HG03521 (cell line): Measurements from ENCODE around the gene CCDC12.

ENCODE experiments used
- ATAC-seq: cut with Tn5 transposase; IDR thresholded peaks from one replicate; pipeline ENCODE4 v1.9.1; 2021; ENCODE audit warnings: mild to moderate bottlenecking, moderate library complexity; ENCODE audit not compliant: unreplicated experiment

CCDC12 gene

DNA sequence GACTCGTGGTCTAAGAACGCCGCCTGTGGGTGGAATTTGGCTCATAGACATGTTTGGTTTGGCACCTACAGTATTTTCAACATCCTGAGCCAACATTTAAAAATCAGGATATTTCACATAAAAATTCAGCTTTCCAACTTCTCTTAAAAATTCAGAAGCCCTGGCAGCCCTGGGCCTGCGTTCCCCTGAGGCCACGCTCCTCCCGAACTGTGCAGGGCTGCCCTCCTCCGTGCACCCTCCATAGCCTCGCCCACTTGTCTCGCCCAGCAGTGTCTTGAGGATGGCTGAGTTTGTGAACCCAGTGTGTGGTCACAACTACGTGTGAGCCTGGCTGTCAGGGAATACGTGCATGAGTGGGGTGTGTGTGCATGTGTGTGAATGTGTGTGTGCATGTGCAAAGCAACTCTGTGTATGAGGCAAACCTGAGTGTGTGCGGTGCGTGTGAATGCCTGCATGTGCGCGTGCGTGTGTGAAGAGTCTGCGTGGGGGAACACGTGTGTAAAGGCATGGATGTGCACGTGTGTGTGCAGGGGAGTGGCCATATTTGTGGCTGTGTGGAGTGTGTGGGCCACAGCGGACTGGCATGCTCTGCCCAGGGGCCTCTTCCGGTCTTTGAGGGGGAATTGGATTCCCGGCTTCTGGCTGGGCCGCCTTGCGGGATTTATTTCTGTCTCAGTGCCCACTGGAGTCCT is 68.1 kb downstream of the CCDC12 start:
- ATAC-seq = no peak

DNA sequence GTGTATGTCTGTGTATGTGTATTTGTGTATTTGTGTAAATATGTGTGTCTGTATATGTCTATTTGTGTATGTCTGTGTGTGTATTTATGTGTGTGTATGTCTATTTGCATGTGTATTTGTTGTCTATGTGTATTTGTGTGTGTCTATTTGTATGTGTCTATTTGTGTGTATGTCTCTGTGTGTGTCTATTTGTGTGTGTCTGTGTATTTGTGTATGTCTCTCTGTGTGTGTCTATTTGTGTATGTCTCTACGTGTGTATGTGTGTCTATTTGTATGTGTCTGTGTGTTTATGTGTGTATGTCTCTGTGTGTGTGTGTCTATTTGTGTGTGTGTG is 68.6 kb downstream of the CCDC12 start:
- no peak for ATAC-seq

DNA sequence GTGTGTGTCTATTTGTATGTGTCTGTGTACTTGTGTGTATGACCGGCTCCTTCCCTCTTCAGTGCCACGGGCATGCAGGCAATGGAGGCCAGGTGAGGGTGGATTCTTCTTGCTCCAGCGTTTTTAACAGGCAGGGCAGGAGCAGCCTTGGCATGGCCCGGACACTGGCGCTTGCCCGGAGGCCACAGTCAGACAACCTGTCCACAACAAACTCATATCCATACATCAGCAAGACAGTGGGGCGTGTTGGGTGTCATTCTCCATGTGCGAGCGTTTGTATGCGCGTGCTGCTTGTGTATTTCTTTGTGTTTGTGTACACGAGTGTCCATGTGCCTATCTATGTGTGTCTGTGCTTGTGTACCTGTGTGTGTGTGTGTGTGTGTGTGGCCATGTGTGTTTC is 69.3 kb downstream of the CCDC12 start:
- no peak for ATAC-seq

DNA sequence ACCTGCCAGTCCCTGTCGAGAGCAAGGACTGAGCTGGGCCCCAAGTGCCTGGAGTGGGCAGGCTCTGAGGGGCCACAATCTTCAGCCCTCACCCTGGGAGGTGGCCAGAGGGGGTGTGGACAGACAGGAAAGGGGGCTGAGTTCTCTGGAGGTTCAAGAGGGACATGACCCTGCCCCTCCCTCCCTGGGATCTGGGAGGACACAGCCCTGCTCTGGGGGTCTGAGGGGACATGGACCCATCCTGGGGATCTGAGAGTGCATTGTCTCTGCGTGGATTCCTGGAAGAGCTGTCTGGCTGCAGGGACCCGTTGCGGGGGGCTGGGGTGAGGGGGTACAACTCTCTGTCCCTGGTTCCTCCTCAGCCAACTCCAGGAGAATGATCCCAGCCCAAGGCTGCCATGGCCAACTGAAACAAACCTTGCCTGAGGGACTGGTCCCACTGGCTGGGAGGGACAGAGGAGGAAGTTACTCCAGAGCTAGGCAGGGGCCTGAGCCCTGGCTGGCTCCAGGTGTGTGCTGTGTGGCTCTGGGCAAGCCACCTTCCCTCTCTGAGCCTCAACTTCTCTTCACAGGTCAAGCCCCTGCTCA is 70.0 kb downstream of the CCDC12 start:
- ATAC-seq = no peak

DNA sequence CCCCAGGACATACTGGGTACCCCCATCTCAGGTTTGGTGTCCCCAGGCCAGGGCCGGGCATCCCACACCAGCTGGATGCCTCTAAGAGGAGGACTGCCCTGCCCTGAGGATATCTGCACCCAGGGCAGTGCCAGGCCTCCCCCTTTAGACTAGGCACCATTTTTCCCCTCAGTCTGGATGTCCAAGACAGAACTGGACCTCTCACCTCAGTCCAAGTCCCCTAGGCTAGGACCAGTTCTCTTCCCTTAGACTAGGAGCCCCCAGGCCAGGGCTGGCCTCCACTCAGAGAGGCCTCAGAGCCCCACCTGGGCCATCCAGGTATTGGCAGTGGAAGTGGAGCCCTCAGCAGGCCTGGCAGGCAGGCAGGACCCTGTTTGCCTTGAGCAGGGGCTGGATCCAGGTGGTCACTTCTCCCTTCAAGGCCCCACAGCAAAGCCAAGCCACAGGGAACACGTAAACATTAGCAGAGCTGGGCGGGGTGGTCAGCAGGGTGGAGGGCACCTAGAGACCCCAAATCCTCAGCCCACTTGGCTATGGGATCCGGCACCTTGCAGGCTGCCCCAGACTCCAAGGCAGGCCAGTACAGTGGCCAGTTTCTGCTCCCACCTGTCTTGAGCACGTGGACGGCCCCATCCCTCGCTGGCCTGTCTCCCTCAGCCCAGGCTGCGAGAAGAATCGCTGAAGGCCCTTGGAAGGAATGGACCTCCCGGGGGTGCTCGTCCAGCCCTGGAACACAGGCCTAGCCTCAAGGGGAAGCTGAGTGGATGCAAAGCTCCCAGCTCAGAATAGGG is 70.7 kb downstream of the CCDC12 start:
- ATAC-seq = no peak

DNA sequence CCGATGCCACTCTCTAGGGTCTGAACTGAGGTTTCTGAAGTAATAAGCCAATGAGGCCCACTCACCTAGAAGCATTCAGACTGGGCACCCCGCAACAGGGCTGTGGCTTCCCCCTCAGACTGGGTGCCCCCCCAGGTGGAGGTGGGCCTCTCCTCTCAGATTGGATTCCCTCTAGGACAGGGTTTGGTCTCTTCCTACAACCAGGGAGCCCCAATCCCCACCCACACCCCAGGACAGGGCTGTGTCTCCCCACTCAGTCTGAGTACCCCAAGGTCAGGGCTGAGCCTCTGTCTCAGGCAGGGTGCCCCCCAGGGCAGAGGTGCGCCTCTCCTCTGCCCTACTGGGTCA is 71.4 kb downstream of the CCDC12 start:
- no peak for ATAC-seq

DNA sequence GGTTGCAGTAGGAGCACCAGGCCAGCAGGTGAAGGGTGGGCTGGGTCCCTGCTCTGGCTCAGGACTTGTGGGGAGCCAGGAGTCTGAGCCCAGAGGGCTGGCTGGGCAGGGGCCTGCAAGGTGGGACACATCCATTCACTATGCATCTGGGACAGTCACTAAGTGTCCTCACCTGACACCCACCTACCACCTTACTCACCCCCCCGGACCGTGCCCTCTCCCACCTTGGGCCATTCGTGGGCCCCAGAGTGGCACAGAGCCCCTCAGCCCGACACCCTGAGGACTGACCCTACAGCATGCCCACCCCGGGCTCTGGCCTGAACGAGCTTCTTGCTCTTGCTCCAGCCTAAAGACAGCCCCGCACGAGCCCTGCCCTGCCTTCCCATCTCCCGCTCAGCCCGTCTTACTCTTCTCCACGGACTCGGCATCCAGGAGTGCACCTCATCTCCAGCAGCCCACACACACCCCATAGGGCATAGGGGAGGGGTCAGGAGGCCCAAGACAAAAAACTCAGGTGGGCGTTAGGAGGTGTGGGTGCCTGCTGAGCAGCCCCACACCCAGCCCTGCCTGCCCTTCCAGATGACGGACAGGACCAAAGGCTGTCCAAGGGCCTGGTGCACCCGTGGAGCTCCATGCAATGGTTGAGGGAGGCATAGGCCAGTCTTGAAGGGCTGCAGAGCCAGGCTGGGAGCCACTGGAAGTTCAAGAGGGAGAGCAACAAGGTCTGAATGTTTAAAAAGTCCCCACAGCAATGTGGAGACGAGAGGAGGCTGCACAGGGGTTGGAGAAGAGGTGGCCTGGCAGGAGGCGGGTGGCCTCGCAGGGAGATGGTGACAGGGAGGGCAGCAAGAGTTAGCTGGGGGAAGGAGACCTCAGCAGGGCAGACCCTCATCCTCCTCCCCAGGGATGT is 72.0 kb downstream of the CCDC12 start:
- no peak for ATAC-seq

DNA sequence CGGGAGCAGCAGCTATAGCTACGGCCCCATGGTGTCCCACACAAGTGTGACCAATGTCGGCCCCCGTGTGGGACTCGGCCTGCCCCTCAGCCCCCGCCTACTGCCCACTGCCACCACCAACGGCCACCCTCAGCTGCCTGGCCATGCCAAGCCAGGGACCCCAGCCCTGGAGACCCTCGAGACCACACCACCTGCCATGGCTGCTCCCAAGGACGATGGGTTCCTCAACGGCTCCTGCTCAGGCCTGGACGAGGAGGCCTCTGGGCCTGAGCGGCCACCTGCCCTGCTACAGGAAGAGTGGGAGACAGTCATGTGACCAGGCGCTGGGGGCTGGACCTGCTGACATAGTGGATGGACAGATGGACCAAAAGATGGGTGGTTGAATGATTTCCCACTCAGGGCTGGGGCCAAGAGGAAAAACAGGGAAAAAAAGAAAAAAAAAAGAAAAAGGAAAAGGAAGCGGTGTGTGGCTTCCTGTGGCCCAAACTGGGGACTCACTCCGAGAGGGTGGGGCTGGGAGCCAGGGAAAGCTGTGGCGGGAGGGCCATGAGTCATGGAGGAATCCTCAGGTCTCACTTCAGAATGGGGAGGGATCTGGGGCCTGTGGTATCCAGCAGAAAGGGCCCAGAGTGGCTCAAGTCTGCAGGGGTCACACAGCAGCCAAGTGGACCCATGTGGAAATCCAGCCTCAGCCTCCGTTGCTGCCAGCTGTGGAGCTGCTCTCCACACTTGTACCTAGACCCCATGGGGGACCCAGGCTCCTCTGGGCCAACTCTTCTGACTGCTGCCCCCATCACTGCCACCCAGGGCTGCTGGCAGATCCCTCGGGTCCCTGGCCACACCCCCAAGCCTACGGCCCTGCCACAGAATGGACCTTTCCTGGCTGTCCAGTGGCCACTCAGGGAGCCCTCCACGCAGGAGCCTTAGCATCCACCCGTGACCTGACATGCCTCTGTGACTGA is 72.9 kb downstream of the CCDC12 start:
- no peak for ATAC-seq

DNA sequence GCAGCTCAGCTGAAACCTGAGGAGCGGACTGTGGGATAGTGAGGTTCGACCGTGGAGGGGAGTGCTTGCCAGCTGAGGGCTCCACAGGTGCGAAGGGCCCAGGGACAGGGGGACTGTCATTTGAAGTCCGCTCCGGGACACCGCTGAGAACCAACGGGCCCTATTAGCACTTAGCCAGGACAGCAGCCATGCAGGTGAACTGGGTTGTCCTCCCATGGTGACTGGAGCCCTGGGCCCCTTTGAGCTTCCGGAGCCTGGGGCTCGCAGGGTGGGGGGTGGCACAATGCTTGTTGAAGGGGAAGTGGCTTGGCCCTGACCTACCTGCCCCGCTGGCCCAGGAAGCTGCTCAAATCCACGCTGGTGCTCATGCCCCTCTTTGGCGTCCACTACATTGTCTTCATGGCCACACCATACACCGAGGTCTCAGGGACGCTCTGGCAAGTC is 74.3 kb downstream of the CCDC12 start:
- ATAC-seq = no peak

DNA sequence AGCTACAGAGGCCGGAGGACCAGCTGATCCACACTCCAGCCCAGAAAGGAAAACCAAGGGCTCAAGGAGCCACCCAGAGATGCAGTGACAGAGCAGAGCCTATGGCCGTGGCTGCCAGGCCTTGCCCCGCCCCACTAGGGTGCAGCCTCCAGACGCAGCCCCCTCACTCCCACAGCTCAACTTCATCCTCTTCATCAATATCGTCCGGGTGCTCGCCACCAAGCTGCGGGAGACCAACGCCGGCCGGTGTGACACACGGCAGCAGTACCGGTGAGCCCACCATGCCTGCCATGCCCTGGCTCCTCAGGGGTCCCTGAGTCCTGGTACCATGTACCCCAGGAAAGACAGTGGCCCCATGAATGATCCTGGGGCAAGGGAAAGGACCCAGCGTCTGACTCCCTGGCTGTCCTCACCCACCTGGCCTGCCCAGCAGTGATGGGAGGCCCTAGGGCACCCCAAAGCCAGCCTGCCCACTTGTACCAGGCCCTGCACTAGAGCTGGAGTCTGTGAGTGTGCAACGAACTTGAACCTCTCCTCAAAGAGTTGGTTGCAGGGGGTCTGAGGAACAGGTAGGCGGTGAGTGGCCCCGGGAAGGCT is 74.9 kb downstream of the CCDC12 start:
- ATAC-seq = no peak

DNA sequence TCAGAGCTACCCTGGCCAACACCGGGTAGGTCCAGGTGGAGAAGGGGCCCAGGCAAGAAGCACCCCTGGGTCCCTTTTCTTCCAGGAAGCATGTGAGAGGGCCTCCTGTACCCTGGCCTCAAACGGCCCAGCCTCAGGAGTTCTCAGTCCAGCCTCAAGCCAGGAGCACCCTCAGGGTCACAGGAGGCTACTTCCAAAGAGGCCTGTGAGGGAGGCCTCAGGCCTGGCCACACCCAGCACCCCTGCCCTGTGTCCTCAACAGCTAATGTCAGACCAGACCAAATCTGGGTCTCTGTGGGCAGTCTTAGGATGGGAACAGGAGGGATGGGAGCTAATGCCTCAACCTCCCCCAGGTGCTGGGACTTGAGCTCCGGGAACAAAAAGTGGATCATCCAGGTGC is 75.5 kb downstream of the CCDC12 start:
- no peak for ATAC-seq

DNA sequence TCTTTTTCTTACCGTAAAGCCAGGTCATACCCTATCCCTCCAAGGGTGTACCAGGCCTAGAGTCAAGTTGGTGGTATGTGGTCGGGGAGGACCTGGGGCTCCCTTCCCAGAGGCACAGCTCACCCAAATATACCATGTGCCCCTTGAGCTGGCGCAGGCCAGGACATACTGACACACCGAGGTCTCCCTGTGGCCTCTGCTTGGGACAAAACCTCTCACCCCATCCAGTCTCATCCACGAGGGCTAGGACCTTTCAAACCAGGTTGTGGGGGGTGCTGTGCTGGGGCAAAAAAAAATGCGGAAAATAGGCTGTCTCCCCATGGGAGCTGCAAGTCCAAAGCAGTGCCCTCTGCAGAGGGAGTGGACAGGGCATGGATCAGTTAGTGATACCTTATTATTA is 76.2 kb downstream of the CCDC12 start:
- no peak for ATAC-seq

DNA sequence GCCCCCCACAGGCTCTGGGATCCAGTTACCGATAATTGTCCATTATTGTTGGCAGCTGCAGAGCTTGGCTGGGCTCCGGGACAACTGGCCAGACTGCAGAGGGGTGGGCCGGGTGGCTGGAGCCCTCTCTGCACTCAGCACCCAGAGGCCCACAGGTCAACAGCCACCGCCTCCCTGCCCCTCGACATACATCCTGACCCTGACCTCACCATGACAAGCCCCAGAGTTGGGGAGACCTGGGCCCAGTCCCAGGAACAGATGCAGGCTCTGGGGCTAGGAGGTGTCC is 76.6 kb downstream of the CCDC12 start:
- no peak for ATAC-seq

DNA sequence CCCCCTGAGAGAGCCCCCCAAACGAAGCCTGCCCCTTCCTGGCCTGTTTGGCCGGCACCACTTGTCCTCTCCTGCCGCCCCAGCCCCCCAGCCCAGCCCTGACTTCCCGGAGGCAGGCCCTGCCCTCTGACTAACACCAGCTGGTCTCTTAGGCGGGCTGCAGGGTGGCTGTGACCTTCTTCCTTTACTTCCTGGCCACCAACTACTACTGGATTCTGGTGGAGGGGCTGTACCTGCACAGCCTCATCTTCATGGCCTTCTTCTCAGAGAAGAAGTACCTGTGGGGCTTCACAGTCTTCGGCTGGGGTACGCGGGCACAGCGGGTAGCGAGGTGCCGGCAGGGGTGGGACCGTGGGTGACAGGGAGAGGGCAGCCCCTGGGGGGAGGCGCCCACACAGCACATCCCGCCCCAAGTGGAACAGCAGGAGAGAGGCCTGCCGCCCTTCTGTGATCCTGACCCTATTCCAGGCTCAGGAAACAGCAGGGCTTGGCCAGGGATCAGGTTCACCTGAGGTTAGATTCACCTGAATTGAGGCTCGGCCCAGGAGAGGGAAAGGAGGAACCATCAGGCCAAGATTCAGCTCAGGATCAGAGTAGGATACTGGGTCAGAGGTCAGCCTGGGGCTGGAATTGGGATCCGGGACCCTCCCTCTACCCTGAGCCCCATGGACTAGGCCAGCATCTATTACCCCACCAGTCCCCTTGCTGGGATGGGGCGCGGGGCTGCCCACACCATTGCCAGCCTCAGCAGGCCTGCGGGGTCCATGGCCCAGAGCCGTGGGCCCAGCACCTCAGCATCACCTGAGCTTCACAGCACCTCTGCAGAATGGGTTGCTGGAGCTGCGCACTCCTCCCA is 77.2 kb downstream of the CCDC12 start:
- no peak for ATAC-seq

DNA sequence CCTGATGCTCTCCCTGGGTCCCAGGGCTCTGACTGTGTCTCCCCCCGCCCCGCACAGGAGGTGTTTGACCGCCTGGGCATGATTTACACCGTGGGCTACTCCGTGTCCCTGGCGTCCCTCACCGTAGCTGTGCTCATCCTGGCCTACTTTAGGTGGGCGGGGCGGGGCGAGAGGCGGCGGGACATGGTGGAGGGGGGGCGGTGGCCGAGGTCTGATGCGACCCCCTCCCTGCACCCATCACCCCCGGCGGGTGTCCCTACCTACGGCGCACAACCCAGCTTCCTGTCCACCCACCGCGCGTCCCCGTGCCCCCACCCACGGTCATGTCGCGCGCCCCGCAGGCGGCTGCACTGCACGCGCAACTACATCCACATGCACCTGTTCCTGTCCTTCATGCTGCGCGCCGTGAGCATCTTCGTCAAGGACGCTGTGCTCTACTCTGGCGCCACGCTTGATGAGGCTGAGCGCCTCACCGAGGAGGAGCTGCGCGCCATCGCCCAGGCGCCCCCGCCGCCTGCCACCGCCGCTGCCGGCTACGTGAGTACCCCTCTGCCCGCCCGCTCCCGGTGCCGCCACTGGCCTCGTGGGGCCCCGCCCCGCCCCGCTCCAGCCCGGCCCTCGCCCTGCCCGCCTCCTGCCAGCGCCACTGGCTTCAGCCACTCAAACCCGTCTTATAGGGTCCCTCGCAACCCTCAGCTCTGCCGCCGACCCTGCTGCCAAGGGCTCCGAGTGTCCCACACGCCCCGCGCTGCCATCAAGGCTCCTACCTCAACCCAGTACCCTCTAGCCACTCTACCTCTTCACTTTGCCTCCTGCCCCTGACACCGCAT is 78.0 kb downstream of the CCDC12 start:
- ATAC-seq = no peak

DNA sequence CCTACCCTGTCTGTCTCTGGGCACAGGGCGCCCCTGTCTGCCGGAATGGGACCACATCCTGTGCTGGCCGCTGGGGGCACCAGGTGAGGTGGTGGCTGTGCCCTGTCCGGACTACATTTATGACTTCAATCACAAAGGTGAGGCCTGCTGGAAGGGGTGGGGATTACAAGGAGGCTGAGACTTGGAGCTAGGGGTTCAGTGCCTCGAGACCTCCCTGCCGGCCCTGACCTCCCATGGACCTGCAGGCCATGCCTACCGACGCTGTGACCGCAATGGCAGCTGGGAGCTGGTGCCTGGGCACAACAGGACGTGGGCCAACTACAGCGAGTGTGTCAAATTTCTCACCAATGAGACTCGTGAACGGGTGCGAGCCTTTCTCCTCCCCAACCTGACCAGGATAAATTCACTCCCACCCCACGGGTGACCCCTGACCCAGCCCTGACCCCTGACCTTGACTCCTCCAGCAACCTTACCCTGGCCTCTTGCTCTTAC is 78.7 kb downstream of the CCDC12 start:
- ATAC-seq = no peak

DNA sequence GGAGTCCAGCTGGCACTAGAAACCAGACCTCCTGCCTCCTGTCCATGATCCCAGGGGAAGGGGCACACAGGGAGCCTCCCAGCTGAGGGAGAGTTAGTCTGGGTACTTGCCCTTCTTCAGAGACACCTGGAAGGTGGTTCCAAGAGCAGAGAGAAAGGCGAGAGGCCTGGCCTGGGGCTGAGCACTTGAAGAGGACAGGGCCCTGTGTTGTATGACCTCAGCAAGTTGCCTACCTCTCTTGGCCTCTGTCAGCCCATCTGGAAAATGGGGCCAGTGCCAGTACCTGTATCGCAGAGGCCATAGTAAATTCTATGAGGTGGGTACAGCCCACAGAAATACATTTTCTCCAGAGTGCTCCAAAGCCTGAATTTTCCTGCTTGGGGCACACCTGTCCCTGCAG is 79.5 kb downstream of the CCDC12 start:
- ATAC-seq = no peak

DNA sequence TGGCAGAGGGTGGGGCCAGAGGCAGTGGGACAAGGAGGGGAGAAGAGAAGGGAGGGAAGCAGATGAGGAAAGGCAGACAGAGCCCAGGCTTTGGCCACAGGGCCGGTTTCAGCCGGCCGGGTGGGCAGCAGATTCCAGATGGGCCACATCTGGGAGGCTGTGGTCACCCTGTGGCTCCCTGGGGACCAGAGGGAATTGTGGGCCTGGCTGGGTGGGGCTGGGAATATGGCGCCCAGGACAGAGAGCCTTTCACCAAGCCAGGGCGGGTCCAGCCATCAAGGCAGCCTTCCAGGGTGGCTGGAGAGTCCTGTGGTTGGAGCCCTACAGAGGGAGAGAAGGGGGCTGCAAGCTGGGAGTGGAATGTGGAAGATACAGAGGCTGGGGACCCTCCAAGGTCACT is 80.2 kb downstream of the CCDC12 start:
- ATAC-seq = no peak
